HL-60/S4 treated with phorbol 12-myristate 13-acetate at 8.2 ng/mL for 4 days and 3 days (cell line): ENCODE results near the gene SLCO3A1.

ENCODE experiments used
- in situ Hi-C: fragments of 300-500 bp; cut with MboI; formaldehyde crosslinking; loops from 2 replicates; pipeline ENCODE4 v1.15.0; 2022; ENCODE audit warnings: low sequenced_read_pairs

Gene SLCO3A1

GRCh38 chr15:91857772-91858171 lies 4.3 kb downstream of the SLCO3A1 start:
- in situ Hi-C loops, result loop anchor here (10.0 kb wide), 1 partner anchor 207 kb away; no protein-coding TSS in a partner anchor

GRCh38 chr15:91860498-91860897 lies 7.0 kb downstream of the SLCO3A1 start:
- in situ Hi-C loops, result no loop called here

GRCh38 chr15:91861223-91861622 lies 7.7 kb downstream of the SLCO3A1 start:
- in situ Hi-C loops, result no loop called here

GRCh38 chr15:91862891-91863504 lies 9.5 kb downstream of the SLCO3A1 start:
- in situ Hi-C loops, result no loop called here

- in situ Hi-C loops, result no loop called here
These were observed 10.2 kb downstream of the SLCO3A1 start for GRCh38 chr15:91863621-91864255.

- in situ Hi-C loops, result no loop called here
These were observed 11.2 kb downstream of the SLCO3A1 start for GRCh38 chr15:91864664-91865063.

GRCh38 chr15:91865486-91865885 lies 12.0 kb downstream of the SLCO3A1 start:
- in situ Hi-C loops, result no loop called here

GRCh38 chr15:91865950-91866349 lies 12.4 kb downstream of the SLCO3A1 start:
- in situ Hi-C loops, result no loop called here

- in situ Hi-C loops, result no loop called here
These were observed 12.9 kb downstream of the SLCO3A1 start for GRCh38 chr15:91866371-91866905.

- in situ Hi-C loops, result no loop called here
These were observed 13.5 kb downstream of the SLCO3A1 start for GRCh38 chr15:91866971-91867372.

- in situ Hi-C loops, result no loop called here
These were observed 14.1 kb downstream of the SLCO3A1 start for GRCh38 chr15:91867581-91868026.

GRCh38 chr15:91870876-91871537 lies 17.5 kb downstream of the SLCO3A1 start:
- in situ Hi-C loops, result no loop called here

- in situ Hi-C loops, result no loop called here
These were observed 18.3 kb downstream of the SLCO3A1 start for GRCh38 chr15:91871837-91872236.

- in situ Hi-C loops, result no loop called here
These were observed 19.0 kb downstream of the SLCO3A1 start for GRCh38 chr15:91872356-91873137.

- in situ Hi-C loops, result no loop called here
These were observed 19.6 kb downstream of the SLCO3A1 start for GRCh38 chr15:91873138-91873536.

- in situ Hi-C loops, result no loop called here
These were observed 20.7 kb downstream of the SLCO3A1 start for GRCh38 chr15:91874171-91874570.

- in situ Hi-C loops, result no loop called here
These were observed 21.6 kb downstream of the SLCO3A1 start for GRCh38 chr15:91874992-91875660.

GRCh38 chr15:91876187-91876586 lies 22.7 kb downstream of the SLCO3A1 start:
- in situ Hi-C loops, result no loop called here

- in situ Hi-C loops, result no loop called here
These were observed 24.9 kb downstream of the SLCO3A1 start for GRCh38 chr15:91878319-91878870.

GRCh38 chr15:91879158-91879557 lies 25.6 kb downstream of the SLCO3A1 start:
- in situ Hi-C loops, result no loop called here
